Stomach smooth muscle (tissue), 2 donors: ENCODE measurements around the gene IGSF22.

Experiments
- H3K27ac ChIP-seq: one replicate; pipeline ENCODE4 v1.7.0; 2013; ENCODE audit warnings: mild to moderate bottlenecking, low read length, inconsistent platforms
- H3K27me3 ChIP-seq, 2 donors: one replicate each; pipeline ENCODE4 v1.7.0; 2013; ENCODE audit warnings: low read length in 2 of 2; ENCODE audit not compliant: insufficient read depth in 2 of 2, control insufficient read depth in 1 of 2
- H3K36me3 ChIP-seq, 2 donors: one replicate each; pipeline ENCODE4 v1.7.0; 2013; ENCODE audit warnings: low read length in 2 of 2; ENCODE audit not compliant: control insufficient read depth in 2 of 2, insufficient read depth in 2 of 2
- H3K4me1 ChIP-seq: one replicate; pipeline ENCODE4 v1.7.0; 2013; ENCODE audit warnings: low read length; ENCODE audit not compliant: control insufficient read depth, insufficient read depth
- H3K4me3 ChIP-seq, 2 donors: one replicate each; pipeline ENCODE4 v1.7.0; 2013; ENCODE audit warnings: low read length in 2 of 2
- H3K9ac ChIP-seq, 2 donors: one replicate each; pipeline ENCODE4 v1.7.0; 2013; ENCODE audit warnings: low read length in 2 of 2, mild to moderate bottlenecking in 1 of 2
- H3K9me3 ChIP-seq, 2 donors: one replicate each; pipeline ENCODE4 v1.7.0; 2013; ENCODE audit warnings: low read length in 2 of 2; ENCODE audit not compliant: control insufficient read depth in 2 of 2
- donor health status: healthy.
- donor health status: Pancreatic carcinoma.

The IGSF22 gene

GRCh38 chr11:18766015-18766414 is 40.0 kb upstream of the IGSF22 start:
- H3K27ac ChIP-seq = no peak overlapping the region
- H3K9me3 ChIP-seq = peaks cover 0 to 4% of the 10 kb centered on the region in 2 donors
- H3K4me3 ChIP-seq = no peak overlapping the region
- H3K4me1 ChIP-seq = no peaks in the 10 kb centered on the region
- no peaks in the 10 kb centered on the region for H3K27me3 ChIP-seq
- no peak overlapping the region for H3K9ac ChIP-seq
- no peaks in the 10 kb centered on the region for H3K36me3 ChIP-seq

- no peak overlapping the region for H3K27ac ChIP-seq
- no peaks in the 10 kb centered on the region for H3K36me3 ChIP-seq
- peaks cover 0 to 2% of the 10 kb centered on the region in 2 donors for H3K9me3 ChIP-seq
- H3K4me3 ChIP-seq = no peak overlapping the region
- H3K27me3 ChIP-seq = no peaks in the 10 kb centered on the region
- H3K4me1 ChIP-seq = no peaks in the 10 kb centered on the region
- H3K9ac ChIP-seq = no peak overlapping the region
Measured at GRCh38 chr11:18765554-18765953, 39.6 kb upstream of the IGSF22 start.

GRCh38 chr11:18761741-18762140 is 35.8 kb upstream of the IGSF22 start:
- Histone ChIP-seq H3K4me1 (no peaks in the 10 kb centered on the region), H3K27ac (no peak overlapping the region), H3K9me3 (no peaks in the 10 kb centered on the region), H3K4me3 (no peak overlapping the region), H3K9ac (no peak overlapping the region), H3K36me3 (no peaks in the 10 kb centered on the region), H3K27me3 (peaks cover 0 to 2% of the 10 kb centered on the region in 2 donors)

GRCh38 chr11:18761144-18761543 is 35.2 kb upstream of the IGSF22 start:
- H3K27ac ChIP-seq = no peak overlapping the region

GRCh38 chr11:18757811-18758210 is 31.8 kb upstream of the IGSF22 start:
- Histone ChIP-seq H3K4me1 (no peaks in the 10 kb centered on the region), H3K36me3 (no peaks in the 10 kb centered on the region), H3K27ac (no peak overlapping the region), H3K9ac (no peak overlapping the region), H3K4me3 (no peak overlapping the region), H3K9me3 (no peaks in the 10 kb centered on the region), H3K27me3 (peaks cover 0 to 7% of the 10 kb centered on the region in 2 donors)

More at GRCh38 chr11:18761144-18761543, 35.2 kb upstream of the IGSF22 start:
- H3K36me3 ChIP-seq = no peaks in the 10 kb centered on the region
- H3K4me1 ChIP-seq = no peaks in the 10 kb centered on the region
- H3K27me3 ChIP-seq = peaks cover 0 to 2% of the 10 kb centered on the region in 2 donors
- H3K9ac ChIP-seq = no peak overlapping the region
- no peak overlapping the region for H3K4me3 ChIP-seq
- no peaks in the 10 kb centered on the region for H3K9me3 ChIP-seq

- Histone ChIP-seq H3K27ac (no peak overlapping the region), H3K4me1 (no peaks in the 10 kb centered on the region), H3K9ac (no peak overlapping the region)
Measured at GRCh38 chr11:18756889-18757288, 30.9 kb upstream of the IGSF22 start.

GRCh38 chr11:18754308-18754707 is 28.3 kb upstream of the IGSF22 start:
- no peaks in the 10 kb centered on the region for H3K4me1 ChIP-seq

More at GRCh38 chr11:18756889-18757288, 30.9 kb upstream of the IGSF22 start:
- Histone ChIP-seq H3K9me3 (no peaks in the 10 kb centered on the region), H3K4me3 (no peak overlapping the region), H3K27me3 (peaks cover 0 to 7% of the 10 kb centered on the region in 2 donors), H3K36me3 (no peaks in the 10 kb centered on the region)

GRCh38 chr11:18752502-18752901 is 26.5 kb upstream of the IGSF22 start:
- no peak overlapping the region for H3K27ac ChIP-seq
- H3K4me3 ChIP-seq = no peak overlapping the region
- peaks cover 0 to 11% of the 10 kb centered on the region in 2 donors for H3K27me3 ChIP-seq
- no peak overlapping the region for H3K9ac ChIP-seq
- no peaks in the 10 kb centered on the region for H3K4me1 ChIP-seq
- H3K36me3 ChIP-seq = no peaks in the 10 kb centered on the region
- no peaks in the 10 kb centered on the region for H3K9me3 ChIP-seq

More at GRCh38 chr11:18754308-18754707, 28.3 kb upstream of the IGSF22 start:
- no peak overlapping the region for H3K9ac ChIP-seq
- H3K27me3 ChIP-seq = peaks cover 0 to 12% of the 10 kb centered on the region in 2 donors
- no peaks in the 10 kb centered on the region for H3K36me3 ChIP-seq
- no peak overlapping the region for H3K27ac ChIP-seq
- no peaks in the 10 kb centered on the region for H3K9me3 ChIP-seq
- no peak overlapping the region for H3K4me3 ChIP-seq

- Histone ChIP-seq H3K27ac (no peak overlapping the region), H3K9ac (no peak overlapping the region), H3K4me3 (no peak overlapping the region), H3K9me3 (no peaks in the 10 kb centered on the region), H3K4me1 (no peaks in the 10 kb centered on the region), H3K27me3 (peaks cover 0 to 10% of the 10 kb centered on the region in 2 donors), H3K36me3 (no peaks in the 10 kb centered on the region)
Measured at GRCh38 chr11:18750944-18751343, 25.0 kb upstream of the IGSF22 start.

- peaks cover 0 to 8% of the 10 kb centered on the region in 2 donors for H3K27me3 ChIP-seq
- no peak overlapping the region for H3K4me3 ChIP-seq
- H3K27ac ChIP-seq = no peak overlapping the region
- no peak overlapping the region for H3K9ac ChIP-seq
- no peaks in the 10 kb centered on the region for H3K9me3 ChIP-seq
- no peaks in the 10 kb centered on the region for H3K36me3 ChIP-seq
- H3K4me1 ChIP-seq = no peaks in the 10 kb centered on the region
Measured at GRCh38 chr11:18749681-18750319, 23.8 kb upstream of the IGSF22 start.

- Histone ChIP-seq H3K9me3 (no peaks in the 10 kb centered on the region), H3K27me3 (peaks cover 0 to 4% of the 10 kb centered on the region in 2 donors), H3K4me3 (no peak overlapping the region), H3K27ac (no peak overlapping the region), H3K4me1 (no peaks in the 10 kb centered on the region), H3K36me3 (no peaks in the 10 kb centered on the region), H3K9ac (no peak overlapping the region)
Measured at GRCh38 chr11:18748766-18749365, 22.9 kb upstream of the IGSF22 start.
